ENCODE results near the gene PARVG. TPM values are rescaled to one million over a fixed set of nuclear protein-coding genes. Genes with fewer than 3 reads are reported as not detected.

The PARVG gene
- total RNA-seq, 1 experiment from 2014 or later = 13.9 TPM

DNA sequence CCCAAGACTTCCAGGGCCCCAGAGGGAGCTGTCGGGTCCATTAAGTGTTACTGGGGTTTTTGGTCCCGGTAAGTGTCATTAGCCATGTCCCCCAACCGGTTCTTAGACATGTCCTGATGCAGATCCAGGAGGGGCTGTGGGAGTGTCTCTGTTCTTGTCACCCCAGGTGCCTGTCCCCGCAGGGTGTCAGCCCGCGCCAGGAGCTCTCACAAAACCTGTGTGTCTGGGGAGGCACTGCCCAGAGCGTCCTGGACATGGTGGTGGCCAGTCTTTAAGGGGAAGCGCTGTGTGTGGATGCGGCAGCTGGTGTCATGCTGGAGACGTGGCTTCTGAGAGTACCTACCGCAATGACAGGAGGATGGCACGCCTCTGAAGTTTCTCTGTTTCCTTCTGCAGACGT, 12.5 kb upstream of the PARVG start:
- peaks cover 20% of the 10 kb centered on the region for H3K4me1 ChIP-seq (ENCODE audit: insufficient read depth, low read length, poor library complexity, severe bottlenecking)
- H3K9me3 ChIP-seq (ENCODE audit: low read depth, low read length, poor library complexity, severe bottlenecking) = no peaks in the 10 kb centered on the region
- ChIA-PET CTCF (no interaction called here), POLR2A (ENCODE audit: low non-redundant PET) (no interaction called here)
- no peak for DNase-seq (ENCODE audit: low spot score)
- no peak overlapping the region for H3K27ac ChIP-seq (ENCODE audit: low read depth, low read length, poor library complexity, severe bottlenecking)
- no peak for TF ChIP-seq EZH2 (IDR thresholded peaks at IDR 0.05; ENCODE audit: borderline replicate concordance, low read depth, low read length, poor library complexity, severe bottlenecking)
- TF ChIP-seq, protein P1, sequence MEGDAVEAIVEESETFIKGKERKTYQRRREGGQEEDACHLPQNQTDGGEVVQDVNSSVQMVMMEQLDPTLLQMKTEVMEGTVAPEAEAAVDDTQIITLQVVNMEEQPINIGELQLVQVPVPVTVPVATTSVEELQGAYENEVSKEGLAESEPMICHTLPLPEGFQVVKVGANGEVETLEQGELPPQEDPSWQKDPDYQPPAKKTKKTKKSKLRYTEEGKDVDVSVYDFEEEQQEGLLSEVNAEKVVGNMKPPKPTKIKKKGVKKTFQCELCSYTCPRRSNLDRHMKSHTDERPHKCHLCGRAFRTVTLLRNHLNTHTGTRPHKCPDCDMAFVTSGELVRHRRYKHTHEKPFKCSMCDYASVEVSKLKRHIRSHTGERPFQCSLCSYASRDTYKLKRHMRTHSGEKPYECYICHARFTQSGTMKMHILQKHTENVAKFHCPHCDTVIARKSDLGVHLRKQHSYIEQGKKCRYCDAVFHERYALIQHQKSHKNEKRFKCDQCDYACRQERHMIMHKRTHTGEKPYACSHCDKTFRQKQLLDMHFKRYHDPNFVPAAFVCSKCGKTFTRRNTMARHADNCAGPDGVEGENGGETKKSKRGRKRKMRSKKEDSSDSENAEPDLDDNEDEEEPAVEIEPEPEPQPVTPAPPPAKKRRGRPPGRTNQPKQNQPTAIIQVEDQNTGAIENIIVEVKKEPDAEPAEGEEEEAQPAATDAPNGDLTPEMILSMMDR (conservative IDR thresholded peaks at IDR 0.05; ENCODE audit: low read depth, low read length) = no peak
- H3K36me3 ChIP-seq (ENCODE audit: insufficient read depth, low read length, poor library complexity, severe bottlenecking) = no peaks in the 10 kb centered on the region
- no peaks in the 10 kb centered on the region for H3K27me3 ChIP-seq (replicated peaks; ENCODE audit: insufficient read depth, low read depth, low read length, poor library complexity)
- intact Hi-C loops (cut with micrococcal nuclease; ENCODE audit: unreplicated experiment) = no loop called here
- no TSS peak for BruUV-seq (replicated peaks)
- no peak overlapping the region for H3K4me3 ChIP-seq (ENCODE audit: low read depth, low read length, poor library complexity, severe bottlenecking)

DNA sequence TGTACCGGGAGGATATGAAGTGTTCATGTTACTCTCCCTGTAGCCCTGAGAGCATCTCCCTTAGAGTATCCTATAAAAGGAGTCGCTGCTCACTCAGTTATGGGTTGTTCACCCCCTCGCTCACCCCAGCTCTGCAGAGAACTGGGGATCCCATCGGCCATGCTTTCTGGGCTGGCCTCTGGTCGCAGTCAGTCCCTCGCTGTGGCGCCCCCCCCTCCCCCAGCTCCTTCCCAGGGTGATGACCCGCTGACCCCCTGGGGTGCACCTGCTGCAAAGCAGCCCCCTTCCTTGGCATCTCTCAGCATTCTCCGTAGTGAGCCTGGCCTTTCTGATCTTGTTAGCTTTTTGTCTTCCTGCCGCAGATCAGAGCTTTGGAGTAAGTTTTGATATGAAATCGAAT, 10.3 kb upstream of the PARVG start:
- TF ChIP-seq, protein P1 (conservative IDR thresholded peaks at IDR 0.05; ENCODE audit: low read depth, low read length) = no peak
- no peak for TF ChIP-seq EZH2 (IDR thresholded peaks at IDR 0.05; ENCODE audit: borderline replicate concordance, low read depth, low read length, poor library complexity, severe bottlenecking)
- Histone ChIP-seq H3K36me3 (ENCODE audit: insufficient read depth, low read length, poor library complexity, severe bottlenecking) (no peaks in the 10 kb centered on the region), H3K4me3 (ENCODE audit: low read depth, low read length, poor library complexity, severe bottlenecking) (no peak overlapping the region), H3K27me3 (replicated peaks; ENCODE audit: insufficient read depth, low read depth, low read length, poor library complexity) (no peaks in the 10 kb centered on the region), H3K4me1 (ENCODE audit: insufficient read depth, low read length, poor library complexity, severe bottlenecking) (peaks cover 22% of the 10 kb centered on the region), H3K27ac (ENCODE audit: low read depth, low read length, poor library complexity, severe bottlenecking) (no peak overlapping the region), H3K9me3 (ENCODE audit: low read depth, low read length, poor library complexity, severe bottlenecking) (no peaks in the 10 kb centered on the region)
- ChIA-PET CTCF (no interaction called here), POLR2A (ENCODE audit: low non-redundant PET) (no interaction called here)
- intact Hi-C loops (cut with micrococcal nuclease; ENCODE audit: unreplicated experiment) = no loop called here
- no peak for DNase-seq (ENCODE audit: low spot score)
- BruUV-seq (replicated peaks) = no TSS peak

DNA sequence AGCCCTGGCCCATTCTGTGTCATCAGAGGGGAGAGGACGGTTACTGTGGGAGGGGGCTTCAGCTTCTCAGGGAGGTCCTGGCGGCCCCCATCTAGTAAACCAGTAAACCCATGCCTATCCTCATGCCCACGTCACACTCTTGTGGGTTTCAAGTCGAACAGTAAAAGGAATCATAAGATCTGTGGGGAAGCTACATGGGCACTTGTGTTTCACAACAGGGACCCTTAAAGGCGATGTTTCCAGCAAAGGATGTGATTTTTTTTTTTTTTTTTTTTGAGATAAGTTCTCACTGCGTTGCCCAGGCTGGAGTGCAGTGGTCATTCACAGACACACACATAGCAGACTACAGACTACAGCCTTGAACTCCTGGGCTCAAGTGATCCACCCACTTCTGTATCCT, 9.2 kb upstream of the PARVG start:
- TF ChIP-seq, protein P1 (conservative IDR thresholded peaks at IDR 0.05; ENCODE audit: low read depth, low read length) = no peak
- TF ChIP-seq EZH2 (IDR thresholded peaks at IDR 0.05; ENCODE audit: borderline replicate concordance, low read depth, low read length, poor library complexity, severe bottlenecking) = no peak
- CTCF ChIA-PET = interaction anchor here (0.6 kb wide), 1 partner anchor 288 kb away, joined by 5 read pairs; no protein-coding TSS in a partner anchor
- no peak overlapping the region for H3K4me3 ChIP-seq (ENCODE audit: low read depth, low read length, poor library complexity, severe bottlenecking)
- no peak for DNase-seq (ENCODE audit: low spot score)
- intact Hi-C loops (cut with micrococcal nuclease; ENCODE audit: unreplicated experiment) = no loop called here
- no peaks in the 10 kb centered on the region for H3K9me3 ChIP-seq (ENCODE audit: low read depth, low read length, poor library complexity, severe bottlenecking)
- H3K36me3 ChIP-seq (ENCODE audit: insufficient read depth, low read length, poor library complexity, severe bottlenecking) = no peaks in the 10 kb centered on the region
- BruUV-seq (replicated peaks) = no TSS peak
- H3K27ac ChIP-seq (ENCODE audit: low read depth, low read length, poor library complexity, severe bottlenecking) = no peak overlapping the region
- POLR2A ChIA-PET (ENCODE audit: low non-redundant PET) = no interaction called here
- H3K27me3 ChIP-seq (replicated peaks; ENCODE audit: insufficient read depth, low read depth, low read length, poor library complexity) = no peaks in the 10 kb centered on the region
- peaks cover 22% of the 10 kb centered on the region for H3K4me1 ChIP-seq (ENCODE audit: insufficient read depth, low read length, poor library complexity, severe bottlenecking)

Measured in A673 (cell line).